IPS-NIHi7 (cell line): ENCODE measurements around the gene C11orf58.

Experiments used
- DNase-seq: peaks from one replicate; pipeline ENCODE4 v3.0.0; 2012; ENCODE audit warnings: mixed read lengths; ENCODE audit errors: extremely low spot score

C11orf58 gene

GRCh38 chr11:16738193-16738946 is at the start of gene C11orf58:
C11orf58 (plus strand) TSS chr11:16738647; CDS start chr11:16738779, 132 bp downstream.
- DNase-seq: peak; percentile 89

GRCh38 chr11:16690086-16690485 is 48.4 kb upstream of the C11orf58 start:
- DNase-seq: no peak

- no peak for DNase-seq
Measured at GRCh38 chr11:16703795-16704194, 34.7 kb upstream of the C11orf58 start.

DNA sequence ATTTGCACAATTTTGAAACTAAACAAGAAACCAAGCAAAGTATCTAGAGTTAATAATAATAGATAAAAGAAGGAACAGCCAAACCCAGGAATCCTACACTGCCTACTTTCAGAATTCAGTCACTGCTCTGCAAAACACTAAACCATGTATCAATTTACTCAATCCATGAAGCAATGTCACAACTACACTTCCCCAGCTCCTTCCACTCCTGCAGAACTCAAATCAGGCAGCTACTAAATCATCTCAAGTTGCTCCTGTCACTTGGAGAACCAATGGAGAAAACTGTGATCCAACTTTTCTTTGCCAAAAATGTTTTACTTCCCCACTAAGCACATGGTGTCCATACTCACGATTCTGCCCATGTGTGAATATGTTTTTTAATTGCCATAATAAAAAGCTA is 24.9 kb upstream of the C11orf58 start:
- no peak for DNase-seq

DNA sequence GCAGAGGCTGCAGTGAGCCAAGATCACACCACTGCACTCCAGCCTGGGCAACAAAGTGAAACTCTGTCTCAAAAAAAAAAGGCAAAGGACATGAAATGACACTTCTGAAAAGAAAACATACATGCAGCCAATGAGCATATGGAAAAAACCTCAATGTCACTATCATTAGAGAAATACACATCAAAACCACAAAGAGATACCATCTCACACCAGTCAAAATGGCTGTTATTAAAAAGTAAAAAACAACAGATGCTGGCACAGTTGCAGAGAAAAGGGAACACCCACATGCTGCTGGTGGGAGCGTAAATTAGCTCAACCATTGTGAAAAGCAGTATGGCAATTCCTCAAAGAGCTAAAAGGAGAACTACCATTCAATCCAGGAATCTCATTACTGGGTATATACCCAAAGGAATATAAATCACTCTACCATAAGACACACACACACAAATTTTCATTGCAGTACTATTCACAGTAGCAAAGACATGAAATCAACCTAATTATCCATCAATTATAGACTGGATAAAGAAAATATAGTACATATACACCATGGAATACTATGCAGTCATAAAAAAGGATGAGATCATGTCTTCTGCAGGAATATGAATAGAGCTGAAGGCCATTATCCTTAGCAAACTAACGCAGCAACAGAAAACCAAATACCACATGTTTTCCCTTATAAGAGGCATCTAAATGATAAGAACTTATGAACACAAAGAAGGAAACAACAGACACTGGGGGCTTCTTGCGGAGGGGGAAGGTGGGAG is 15.7 kb upstream of the C11orf58 start:
- no peak for DNase-seq

- DNase-seq: no peak
Measured at GRCh38 chr11:16727806-16728205, 10.6 kb upstream of the C11orf58 start.

GRCh38 chr11:16737818-16738192 is 642 bp upstream of the C11orf58 start:
- DNase-seq: no peak

DNA sequence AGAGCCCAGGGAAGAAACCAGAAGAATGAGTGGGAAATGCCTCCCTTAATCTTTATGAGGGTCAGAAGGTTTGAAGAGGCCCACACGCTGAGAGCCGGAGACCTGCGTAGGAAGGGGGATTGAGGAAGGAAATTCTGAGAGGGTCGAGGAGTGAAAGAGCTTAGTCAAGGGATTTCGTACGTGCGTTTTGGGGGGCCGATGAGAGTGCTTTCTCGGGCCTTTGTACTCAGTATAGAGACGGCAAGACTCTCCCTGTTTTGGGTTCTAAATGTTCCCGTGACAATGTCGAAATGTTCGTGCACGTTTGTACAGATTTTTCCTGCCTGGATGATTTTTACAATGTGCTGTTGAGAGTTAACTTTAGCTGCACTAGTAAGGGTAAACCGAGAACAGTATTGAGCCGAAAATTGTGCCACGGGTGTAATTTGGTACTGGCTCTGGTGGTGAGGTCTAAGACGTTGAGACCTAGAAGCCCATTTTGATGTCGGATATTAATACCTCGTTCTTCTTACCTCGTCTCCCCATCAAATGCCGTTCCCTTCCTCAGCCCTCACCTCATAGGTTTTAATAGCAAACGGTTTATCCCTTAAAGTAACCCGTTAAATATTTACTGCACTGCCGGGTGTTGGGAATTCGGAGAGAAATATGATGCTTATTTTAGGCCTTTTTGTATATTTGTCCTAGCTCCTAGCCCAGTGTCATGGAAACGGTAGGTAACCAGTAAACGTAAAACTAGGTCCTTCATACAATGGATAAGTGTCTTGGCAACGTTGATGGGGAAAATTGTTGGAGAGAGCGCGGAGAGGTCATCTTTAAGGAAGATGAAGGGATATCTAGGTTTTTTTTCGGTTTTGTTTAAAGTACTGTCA is 734 bp downstream of the C11orf58 start:
- DNase-seq: no peak

DNA sequence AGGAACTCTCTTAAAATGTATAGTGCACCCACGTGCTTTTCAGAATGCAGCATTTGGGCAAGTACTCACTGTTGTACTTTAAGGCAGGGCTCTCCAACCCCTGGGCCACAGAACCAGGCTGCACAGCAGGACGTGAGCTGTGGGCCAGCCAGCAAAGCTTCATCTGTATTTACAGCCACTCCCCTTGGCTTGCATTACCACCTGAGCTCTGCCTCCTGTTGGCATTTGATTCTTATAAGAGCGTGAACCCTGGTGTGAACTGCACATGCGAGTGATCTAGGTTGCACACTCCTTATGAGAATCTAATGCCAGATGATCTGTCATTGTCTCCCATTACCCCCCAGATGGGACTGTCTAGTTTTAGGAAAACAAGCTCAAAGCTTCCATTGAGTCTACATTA is 3.0 kb downstream of the C11orf58 start:
- DNase-seq: no peak

DNA sequence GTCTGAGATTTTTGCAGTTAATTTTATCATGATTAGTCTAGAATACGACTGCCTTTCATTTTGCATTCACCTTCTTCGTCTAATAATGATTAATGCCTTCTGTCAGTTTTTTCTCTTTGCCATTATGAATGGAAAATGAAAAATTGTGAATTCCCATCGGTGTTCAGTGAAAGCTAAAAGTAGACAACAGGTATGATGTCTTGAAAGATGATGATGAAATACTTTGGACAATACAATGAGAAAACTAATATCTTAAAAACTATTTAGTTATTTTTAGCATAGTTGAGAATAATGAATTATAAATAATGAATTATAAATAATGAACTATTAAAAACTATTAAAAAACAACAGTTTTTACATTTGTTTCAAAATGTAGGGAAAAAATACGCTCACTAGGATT is 5.0 kb downstream of the C11orf58 start:
- no peak for DNase-seq

- no peak for DNase-seq
Measured at GRCh38 chr11:16744128-16744725, 5.8 kb downstream of the C11orf58 start.

DNA sequence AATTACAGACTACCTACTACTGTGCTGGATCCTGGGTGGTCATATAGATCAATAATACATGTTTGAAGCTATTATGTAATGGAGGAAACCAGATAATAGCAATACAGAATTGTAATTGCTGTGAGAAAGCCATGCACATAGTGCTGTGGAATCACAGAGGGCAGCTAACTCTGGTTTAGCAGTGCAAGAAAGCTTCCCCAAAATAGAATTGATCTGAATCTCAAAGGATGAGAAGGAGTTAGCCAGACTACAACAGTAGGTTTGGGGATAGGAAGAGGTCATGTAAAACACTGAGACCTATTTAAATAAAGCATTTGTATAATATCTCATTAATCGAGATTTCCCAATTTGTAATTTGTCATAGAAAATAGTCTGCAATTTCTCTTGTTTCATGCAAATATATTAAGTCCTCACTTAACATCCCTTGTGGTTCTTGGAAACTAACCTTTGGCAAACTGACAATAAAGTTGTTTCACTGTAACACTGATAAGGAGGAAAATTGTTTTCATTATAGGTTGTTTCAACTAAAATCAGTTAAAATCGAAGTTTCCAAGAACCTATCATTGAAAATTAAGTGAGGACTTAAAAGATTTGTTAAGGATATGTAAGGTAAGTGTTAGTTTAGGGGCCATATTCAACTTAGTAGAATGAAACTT is 7.6 kb downstream of the C11orf58 start:
- DNase-seq: no peak

DNA sequence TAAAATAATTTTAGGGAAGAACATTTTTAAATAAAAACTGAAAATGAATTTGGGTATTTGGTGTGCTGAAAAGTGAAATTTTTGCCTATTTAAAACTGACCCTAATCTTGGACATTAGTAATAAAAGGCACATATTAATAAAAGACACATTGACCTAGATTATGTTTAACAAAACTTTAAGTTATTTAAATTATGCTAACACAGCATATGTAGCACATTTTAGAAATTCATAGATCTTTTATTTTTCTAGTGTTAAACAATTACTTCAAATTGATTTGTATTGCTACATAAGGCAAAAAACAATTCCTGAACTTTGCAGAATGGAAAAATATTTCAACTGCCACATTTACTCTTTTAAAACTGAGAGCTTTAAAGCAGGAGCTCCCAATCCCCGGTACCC is 10.6 kb downstream of the C11orf58 start:
- DNase-seq: no peak

DNA sequence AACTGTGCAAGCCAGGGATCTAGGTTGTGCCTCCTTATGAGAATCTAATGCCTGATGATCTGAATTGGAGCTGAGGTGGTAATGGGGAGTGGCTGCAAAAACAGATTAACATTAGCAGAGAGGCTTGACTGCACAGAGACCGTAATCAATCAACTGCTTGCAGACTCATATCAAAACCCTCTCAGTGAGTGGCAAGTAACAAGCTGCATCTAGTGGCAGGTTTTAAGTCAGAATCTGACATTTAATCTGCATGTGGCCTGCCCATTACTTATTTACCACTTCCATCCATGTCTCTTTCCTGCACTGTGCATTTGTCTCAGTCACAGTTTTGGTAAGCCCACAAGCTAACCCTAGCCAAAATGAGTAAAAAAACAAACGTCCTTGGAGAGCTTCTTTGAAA is 11.2 kb downstream of the C11orf58 start:
- no peak for DNase-seq

- DNase-seq: no peak
Measured at GRCh38 chr11:16750417-16750816, 12.0 kb downstream of the C11orf58 start.

DNA sequence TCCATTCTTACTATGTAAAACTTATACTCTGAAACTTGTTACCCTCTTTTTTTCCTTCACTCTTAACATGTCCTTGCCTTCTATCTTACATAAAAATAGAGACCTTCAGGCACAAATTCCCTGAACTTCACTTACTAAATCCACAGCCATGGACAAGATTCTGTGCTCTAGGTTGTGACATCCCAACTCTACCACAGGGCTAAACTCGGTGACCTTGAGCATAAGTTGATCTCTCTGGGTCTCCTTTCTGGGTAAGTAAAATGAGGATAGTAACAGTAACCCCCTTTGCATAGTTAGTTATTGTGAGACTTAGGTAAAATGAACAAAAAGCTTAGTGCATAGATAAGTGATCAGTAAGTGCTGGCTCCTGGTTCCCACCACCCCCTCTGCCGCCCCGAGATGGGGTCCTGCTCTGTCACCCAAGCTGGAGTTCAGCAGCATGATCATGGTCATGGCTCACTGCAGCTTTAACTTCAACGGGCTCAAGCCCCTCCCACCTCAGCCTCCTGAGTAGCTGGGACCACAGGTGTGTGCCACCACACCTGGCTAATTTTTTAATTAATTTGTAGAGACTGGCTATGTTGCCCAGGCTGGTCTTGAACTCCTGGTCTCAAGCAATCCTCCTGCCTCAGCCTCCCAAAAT is 20.1 kb downstream of the C11orf58 start:
- no peak for DNase-seq

- no peak for DNase-seq
Measured at GRCh38 chr11:16759857-16760508, 21.5 kb downstream of the C11orf58 start.

DNA sequence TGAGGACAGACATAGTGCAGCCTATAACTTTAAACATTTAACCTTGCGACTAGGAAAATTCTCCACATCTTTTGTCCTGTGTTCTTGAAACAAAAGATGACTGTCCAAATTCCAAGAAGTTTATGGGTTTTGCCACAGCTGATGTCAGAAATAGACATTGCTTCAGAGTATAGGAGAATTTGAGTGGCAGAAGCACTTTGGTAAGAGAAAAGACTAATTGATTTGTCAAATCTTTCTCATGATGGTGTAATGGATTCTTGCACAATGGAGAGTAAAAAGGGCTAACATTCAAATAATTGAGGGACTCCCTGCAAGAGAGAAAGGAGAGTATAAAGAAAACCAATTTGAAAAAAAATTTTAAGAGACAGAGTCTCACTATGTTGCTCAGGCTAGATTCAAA is 25.3 kb downstream of the C11orf58 start:
- DNase-seq: no peak

DNA sequence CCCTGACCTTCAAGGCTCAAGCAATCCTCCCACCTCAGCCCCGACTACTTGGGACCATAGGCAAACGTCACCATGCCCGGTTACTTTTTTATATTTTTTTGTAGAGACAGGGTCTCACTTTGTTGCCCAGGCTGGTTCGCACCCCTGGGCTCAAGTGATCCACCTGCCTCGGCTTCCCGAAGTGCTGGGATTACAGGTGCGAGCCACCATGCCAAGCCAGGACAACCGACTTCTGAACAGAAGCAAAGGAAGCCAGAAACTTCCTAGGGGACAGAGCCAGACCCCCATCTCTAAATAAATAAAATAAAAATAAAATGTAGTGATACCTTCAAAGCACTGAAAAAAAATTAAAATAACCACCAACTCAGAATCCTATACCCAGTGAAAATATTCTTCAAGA is 26.4 kb downstream of the C11orf58 start:
- no peak for DNase-seq

DNA sequence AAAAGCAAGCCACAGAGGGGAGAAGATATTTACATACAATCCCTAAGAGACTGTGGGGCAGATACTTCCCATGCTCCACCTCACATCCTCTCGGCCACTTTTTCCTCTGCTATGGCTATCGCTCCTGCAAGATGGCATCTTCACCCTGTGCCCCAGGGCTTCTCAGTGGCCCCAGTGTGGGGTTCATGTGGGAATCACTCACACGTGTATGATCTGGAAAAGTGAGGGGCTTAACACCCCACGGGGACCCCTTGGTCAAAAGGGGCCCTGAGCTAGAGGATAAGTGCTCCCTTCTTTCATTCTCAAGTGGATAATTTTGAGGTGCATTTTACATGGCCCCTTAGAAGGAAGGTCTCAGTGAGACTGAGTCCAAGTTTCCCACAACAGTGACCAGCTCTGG is 28.7 kb downstream of the C11orf58 start:
- no peak for DNase-seq
